GM12801 (cell line): ENCODE data around the gene GABRB1.

ENCODE experiments used
- CTCF ChIP-seq: IDR thresholded peaks from one replicate; pipeline ENCODE4 v1.5.1; 2011; ENCODE audit warnings: control low read depth; ENCODE audit not compliant: insufficient read length; ENCODE audit errors: extremely low read depth

The GABRB1 gene

GRCh38 chr4:47368211-47368610 is 336.8 kb downstream of the GABRB1 start:
- no peak for TF ChIP-seq CTCF

GRCh38 chr4:47372561-47372960 is 341.2 kb downstream of the GABRB1 start:
- no peak for TF ChIP-seq CTCF

GRCh38 chr4:47373174-47373573 is 341.8 kb downstream of the GABRB1 start:
- TF ChIP-seq CTCF = no peak

GRCh38 chr4:47373709-47374108 is 342.3 kb downstream of the GABRB1 start:
- no peak for TF ChIP-seq CTCF

- TF ChIP-seq CTCF = no peak
These were observed 343.1 kb downstream of the GABRB1 start for GRCh38 chr4:47374477-47374876.

GRCh38 chr4:47381172-47381571 is 349.8 kb downstream of the GABRB1 start:
- TF ChIP-seq CTCF = no peak

GRCh38 chr4:47382846-47383360 is 351.5 kb downstream of the GABRB1 start:
- TF ChIP-seq CTCF = no peak
